PFSK-1 (cell line): ENCODE data around the gene NUDT15.

ENCODE experiments used
- POLR2AphosphoS5 ChIP-seq: IDR thresholded peaks from 2 replicates; pipeline ENCODE4 v1.6.1; 2012; ENCODE audit warnings: low read depth, mild to moderate bottlenecking, control low read depth, low read length, moderate library complexity
- SIN3A ChIP-seq: IDR thresholded peaks from 2 replicates; pipeline ENCODE4 v1.6.1; 2012; ENCODE audit warnings: mild to moderate bottlenecking, low read length, moderate library complexity, borderline replicate concordance; ENCODE audit not compliant: insufficient read depth
- TAF1 ChIP-seq: IDR thresholded peaks from 2 replicates; pipeline ENCODE4 v1.6.1; 2012; ENCODE audit warnings: low read length, control low read depth, borderline replicate concordance; ENCODE audit not compliant: insufficient read depth
- TF ChIP-seq, protein P1 (sequence below), 2 experiments: IDR thresholded peaks; 2 replicates each; pipeline versions ENCODE4 v1.6.1 to v1.8.0; 2011 to 2012; ENCODE audit warnings: low read depth in 2 of 2, low read length in 2 of 2, control low read depth in 1 of 2, inconsistent platforms in 1 of 2, mild to moderate bottlenecking in 1 of 2, moderate library complexity in 1 of 2; ENCODE audit not compliant: insufficient read depth in 1 of 2

DNA sequence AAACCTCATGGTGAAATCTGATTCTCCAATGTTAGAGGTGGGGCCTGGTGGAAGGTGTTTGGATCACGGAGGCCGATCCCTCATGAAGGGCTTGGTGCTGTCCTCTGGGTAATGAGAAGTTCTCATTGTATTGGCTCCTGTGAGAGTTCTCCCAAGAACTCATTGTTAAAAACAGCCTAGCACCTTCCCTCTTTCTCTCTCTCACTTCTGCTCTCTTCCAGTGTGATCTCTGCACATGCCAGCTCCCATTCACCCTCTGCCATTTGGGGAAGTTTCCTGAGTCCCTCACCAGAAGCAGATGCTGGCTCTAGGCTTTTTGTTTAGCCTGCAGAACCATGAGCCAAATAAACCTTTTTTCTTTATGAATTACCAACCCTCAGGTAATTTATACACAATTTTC, 33.3 kb upstream of the NUDT15 start:
- TF ChIP-seq POLR2AphosphoS5 (no peak), SIN3A (no peak), TAF1 (no peak)
- TF ChIP-seq, protein P1, sequence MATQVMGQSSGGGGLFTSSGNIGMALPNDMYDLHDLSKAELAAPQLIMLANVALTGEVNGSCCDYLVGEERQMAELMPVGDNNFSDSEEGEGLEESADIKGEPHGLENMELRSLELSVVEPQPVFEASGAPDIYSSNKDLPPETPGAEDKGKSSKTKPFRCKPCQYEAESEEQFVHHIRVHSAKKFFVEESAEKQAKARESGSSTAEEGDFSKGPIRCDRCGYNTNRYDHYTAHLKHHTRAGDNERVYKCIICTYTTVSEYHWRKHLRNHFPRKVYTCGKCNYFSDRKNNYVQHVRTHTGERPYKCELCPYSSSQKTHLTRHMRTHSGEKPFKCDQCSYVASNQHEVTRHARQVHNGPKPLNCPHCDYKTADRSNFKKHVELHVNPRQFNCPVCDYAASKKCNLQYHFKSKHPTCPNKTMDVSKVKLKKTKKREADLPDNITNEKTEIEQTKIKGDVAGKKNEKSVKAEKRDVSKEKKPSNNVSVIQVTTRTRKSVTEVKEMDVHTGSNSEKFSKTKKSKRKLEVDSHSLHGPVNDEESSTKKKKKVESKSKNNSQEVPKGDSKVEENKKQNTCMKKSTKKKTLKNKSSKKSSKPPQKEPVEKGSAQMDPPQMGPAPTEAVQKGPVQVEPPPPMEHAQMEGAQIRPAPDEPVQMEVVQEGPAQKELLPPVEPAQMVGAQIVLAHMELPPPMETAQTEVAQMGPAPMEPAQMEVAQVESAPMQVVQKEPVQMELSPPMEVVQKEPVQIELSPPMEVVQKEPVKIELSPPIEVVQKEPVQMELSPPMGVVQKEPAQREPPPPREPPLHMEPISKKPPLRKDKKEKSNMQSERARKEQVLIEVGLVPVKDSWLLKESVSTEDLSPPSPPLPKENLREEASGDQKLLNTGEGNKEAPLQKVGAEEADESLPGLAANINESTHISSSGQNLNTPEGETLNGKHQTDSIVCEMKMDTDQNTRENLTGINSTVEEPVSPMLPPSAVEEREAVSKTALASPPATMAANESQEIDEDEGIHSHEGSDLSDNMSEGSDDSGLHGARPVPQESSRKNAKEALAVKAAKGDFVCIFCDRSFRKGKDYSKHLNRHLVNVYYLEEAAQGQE (IDR thresholded peaks at IDR 0.05; ENCODE audit: insufficient read depth in 1 of 2, low read depth in 2 of 2, low read length in 2 of 2) = no peak
